Measurements from ENCODE around the gene ST8SIA5. TPM values are rescaled to one million over a fixed set of nuclear protein-coding genes. Genes with fewer than 3 reads are reported as not detected.
A peak's percentile ranks its signal among the peaks of the same experiment; 100 is the strongest.
"Not testable (repeated sequence)": the region's sequence is repeated elsewhere in the genome, so short reads cannot be mapped to it uniquely, and the experiment has no call there.

The ST8SIA5 gene
- polyA plus RNA-seq: not detected

DNA sequence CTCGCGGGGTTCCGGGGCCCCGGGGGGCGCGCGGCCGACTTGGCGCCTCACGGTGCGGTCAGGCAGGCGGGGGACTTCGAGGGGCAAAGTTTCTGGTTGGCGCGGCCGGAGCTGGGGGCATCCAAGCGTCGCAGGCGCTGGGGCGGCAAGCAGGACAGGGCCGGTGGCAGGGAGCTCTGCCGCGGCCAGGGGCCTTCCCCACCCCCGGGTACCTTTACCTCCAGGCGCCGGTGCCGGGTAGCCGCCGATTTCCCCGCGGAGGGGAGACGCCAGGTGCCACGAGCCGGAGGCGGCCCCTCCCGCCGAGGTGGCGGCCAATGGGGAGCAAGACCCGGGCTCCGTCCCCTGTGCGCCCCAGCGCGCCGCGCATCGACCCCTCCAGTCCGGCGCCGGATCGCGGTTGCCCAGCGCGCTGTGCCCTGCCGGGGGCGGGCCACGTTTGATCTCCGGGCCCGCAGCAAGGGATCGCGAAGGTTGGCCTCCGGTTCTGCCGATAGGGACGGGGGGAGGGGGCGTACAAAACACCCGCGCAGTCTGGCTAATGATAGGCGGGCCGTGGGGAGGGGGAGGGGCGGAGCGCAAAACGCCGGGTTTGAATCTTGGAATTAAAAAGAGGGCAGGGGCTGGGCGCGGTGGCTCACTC, at the start of gene ST8SIA5:
Gene ST8SIA5, minus strand, starts transcription at position 495 of the 643 bp plus-strand sequence. CDS start 545 bp downstream, outside the sequence.
- H3K27me3 Mint-ChIP-seq: peaks cover 46% of the 10 kb centered on the region
- no peaks in the 10 kb centered on the region for H3K36me3 Mint-ChIP-seq
- peak within 1 kb of the TSS in 3 of 4 donors; percentile 74 to 83 (median 79) for H3K4me3 Mint-ChIP-seq

GRCh38 chr18:46795945-46796344, 39.1 kb upstream of the ST8SIA5 start:
- H3K36me3 Mint-ChIP-seq, H3K27ac Mint-ChIP-seq, H3K9me3 Mint-ChIP-seq, H3K4me3 Mint-ChIP-seq, H3K27me3 Mint-ChIP-seq, H3K4me1 Mint-ChIP-seq: not testable (repeated sequence)

More for the DNA sequence above, at the start of gene ST8SIA5:
- Mint-ChIP-seq H3K9me3 (peaks cover 0 to 5% (median 3%) of the 10 kb centered on the region in 3 donors), H3K4me1 (peaks cover 5 to 23% (median 12%) of the 10 kb centered on the region in 3 donors), H3K27ac (no peak within 1 kb of the TSS)

GRCh38 chr18:46794607-46795006, 37.8 kb upstream of the ST8SIA5 start:
- Mint-ChIP-seq H3K4me3 (no peak overlapping the region), H3K27ac (no peak overlapping the region)

DNA sequence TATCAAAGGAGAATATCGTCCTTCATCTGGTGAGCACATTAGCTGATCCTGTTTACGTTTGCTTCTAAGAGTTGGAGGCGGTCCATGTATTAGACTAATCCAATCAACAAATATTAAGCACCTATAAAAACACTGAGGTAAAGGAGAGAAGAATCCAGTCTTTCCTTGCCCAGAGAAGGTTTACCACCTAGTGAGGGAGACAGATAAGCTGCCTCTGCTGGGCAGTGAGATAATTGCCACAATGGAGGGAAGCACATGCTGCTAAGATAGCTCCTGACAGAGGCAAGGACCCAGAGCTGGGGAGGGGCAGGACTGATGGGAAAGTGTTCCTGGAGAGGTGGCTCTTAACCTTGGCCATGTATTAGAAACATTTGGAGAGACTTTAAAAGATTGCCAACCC, 36.7 kb upstream of the ST8SIA5 start:
- Mint-ChIP-seq H3K36me3 (peaks cover 7% of the 10 kb centered on the region), H3K4me3 (no peak overlapping the region), H3K27ac (no peak overlapping the region), H3K4me1 (no peaks in the 10 kb centered on the region), H3K27me3 (no peaks in the 10 kb centered on the region), H3K9me3 (peaks cover 3 to 9% (median 3%) of the 10 kb centered on the region in 3 donors)

More at GRCh38 chr18:46794607-46795006, 37.8 kb upstream of the ST8SIA5 start:
- Mint-ChIP-seq H3K9me3 (peaks cover 3 to 5% (median 3%) of the 10 kb centered on the region in 3 donors), H3K27me3 (no peaks in the 10 kb centered on the region), H3K36me3 (peaks cover 7% of the 10 kb centered on the region), H3K4me1 (no peaks in the 10 kb centered on the region)

DNA sequence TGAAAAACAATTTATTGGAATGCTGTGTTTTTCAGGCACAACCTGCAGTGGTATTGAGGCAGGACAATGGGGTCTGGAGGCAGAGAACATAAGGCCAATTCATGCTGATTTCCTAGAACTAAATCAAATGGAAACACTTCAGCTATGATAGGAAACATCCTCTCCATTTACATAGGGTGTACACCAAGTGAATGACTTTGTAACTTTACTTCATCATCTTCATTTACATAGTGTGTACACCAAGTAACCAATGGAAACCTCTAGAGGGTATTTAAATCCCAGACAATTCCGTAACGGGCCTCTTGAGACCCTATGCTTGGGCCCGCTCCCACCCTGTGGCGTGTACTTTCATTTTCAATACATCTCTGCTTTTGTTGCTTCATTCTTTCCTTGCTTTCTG, 32.2 kb upstream of the ST8SIA5 start:
- H3K27ac Mint-ChIP-seq: no peak overlapping the region
- H3K4me3 Mint-ChIP-seq: no peak overlapping the region
- no peaks in the 10 kb centered on the region for H3K4me1 Mint-ChIP-seq
- no peaks in the 10 kb centered on the region for H3K27me3 Mint-ChIP-seq
- H3K9me3 Mint-ChIP-seq: peaks cover 4 to 18% (median 6%) of the 10 kb centered on the region in 3 donors
- H3K36me3 Mint-ChIP-seq: peaks cover 3% of the 10 kb centered on the region

- H3K9me3 Mint-ChIP-seq: peaks cover 4 to 18% (median 6%) of the 10 kb centered on the region in 3 donors
- H3K4me1 Mint-ChIP-seq: no peaks in the 10 kb centered on the region
- H3K27me3 Mint-ChIP-seq: no peaks in the 10 kb centered on the region
- H3K36me3 Mint-ChIP-seq: peaks cover 3% of the 10 kb centered on the region
- no peak overlapping the region for H3K27ac Mint-ChIP-seq
- peak overlapping the region in 1 of 4 donors; percentile 29 for H3K4me3 Mint-ChIP-seq
Observed at GRCh38 chr18:46787674-46788073, 30.8 kb upstream of the ST8SIA5 start.

DNA sequence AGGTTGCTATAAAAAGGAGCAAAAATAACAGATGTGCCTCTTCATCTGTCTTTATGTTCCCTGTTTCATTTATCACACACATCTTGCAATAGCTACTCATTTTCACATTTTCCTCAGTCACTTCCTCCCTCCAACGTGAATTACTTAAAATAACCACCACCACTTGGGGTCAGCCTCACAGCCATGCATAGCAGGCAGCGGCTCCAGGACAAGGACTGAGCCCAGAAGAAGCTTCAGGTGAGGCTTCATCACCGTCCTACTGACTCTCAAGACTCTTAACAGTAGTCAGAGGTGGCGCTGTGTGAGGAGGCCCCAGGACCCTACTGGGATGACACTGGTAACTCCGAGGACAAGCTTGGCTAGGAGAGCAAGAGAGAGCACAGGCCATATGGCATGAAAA, 15.5 kb upstream of the ST8SIA5 start:
- peaks cover under 1% of the 10 kb centered on the region for H3K27me3 Mint-ChIP-seq
- peaks cover 0 to 2% (median 0%) of the 10 kb centered on the region in 3 donors for H3K9me3 Mint-ChIP-seq
- H3K4me1 Mint-ChIP-seq: no peaks in the 10 kb centered on the region
- H3K36me3 Mint-ChIP-seq: no peaks in the 10 kb centered on the region
- no peak overlapping the region for H3K4me3 Mint-ChIP-seq
- H3K27ac Mint-ChIP-seq: no peak overlapping the region

DNA sequence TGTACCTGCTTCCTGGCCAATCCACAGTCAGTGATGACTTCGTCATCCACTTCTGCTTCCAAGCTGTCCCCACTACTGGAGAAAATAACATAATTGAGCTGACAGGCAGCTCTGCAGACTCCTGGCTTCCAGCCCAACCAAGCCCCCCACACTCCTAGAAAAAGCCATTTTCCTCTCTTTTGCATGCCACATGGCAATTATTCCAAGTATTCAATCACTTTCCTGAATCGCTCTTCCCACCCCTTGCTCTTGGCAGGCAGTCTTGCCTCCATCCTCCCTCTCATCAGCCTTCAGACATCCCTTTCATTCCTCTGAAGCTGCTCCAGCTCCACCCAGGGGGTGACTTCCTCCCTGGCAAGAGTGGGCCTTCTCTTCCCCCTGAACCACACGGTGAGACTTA, 14.3 kb upstream of the ST8SIA5 start:
- Mint-ChIP-seq H3K27me3 (peaks cover 3% of the 10 kb centered on the region), H3K9me3 (no peaks in the 10 kb centered on the region), H3K27ac (no peak overlapping the region), H3K4me3 (no peak overlapping the region), H3K36me3 (no peaks in the 10 kb centered on the region), H3K4me1 (no peaks in the 10 kb centered on the region)

GRCh38 chr18:46770708-46771107, 13.9 kb upstream of the ST8SIA5 start:
- Mint-ChIP-seq H3K27ac (no peak overlapping the region), H3K4me3 (no peak overlapping the region), H3K27me3 (peaks cover 3% of the 10 kb centered on the region), H3K9me3 (no peaks in the 10 kb centered on the region), H3K4me1 (no peaks in the 10 kb centered on the region), H3K36me3 (no peaks in the 10 kb centered on the region)

DNA sequence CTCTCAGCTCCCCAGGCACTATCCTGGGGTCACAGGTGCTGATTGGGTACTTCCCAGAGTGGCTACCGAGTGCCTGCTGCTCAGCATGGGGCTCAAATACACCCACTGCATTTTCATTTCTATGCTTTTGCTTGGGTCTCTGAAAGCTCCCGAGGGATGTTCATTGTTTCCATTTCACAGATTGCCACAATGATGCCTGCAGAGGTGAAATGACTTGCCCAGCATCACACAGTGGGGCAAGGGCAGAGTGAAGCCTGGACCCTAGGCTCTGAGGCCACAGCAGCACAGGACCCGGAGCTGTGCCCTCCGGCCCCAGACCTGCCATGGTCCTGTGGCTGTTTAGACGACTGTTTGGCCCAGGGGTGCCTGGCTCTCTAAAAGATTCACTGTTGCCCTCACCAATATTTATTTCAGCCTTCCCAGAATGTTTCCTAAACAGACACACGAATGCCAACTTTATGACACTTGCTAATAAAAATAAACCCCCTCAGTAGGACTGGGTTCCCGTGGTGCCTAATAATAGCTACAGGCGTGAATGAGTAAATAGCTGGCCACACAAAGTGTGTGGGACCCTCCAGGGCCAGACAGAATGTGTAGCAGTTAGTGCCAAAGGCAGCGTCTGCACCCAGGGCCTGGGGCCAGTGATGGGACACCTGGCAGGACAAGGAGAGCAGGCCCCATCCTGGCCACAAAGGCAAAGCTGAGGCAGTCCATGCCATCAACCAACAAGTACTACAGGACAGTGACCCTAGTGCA, 11.5 kb upstream of the ST8SIA5 start:
- no peak overlapping the region for H3K4me3 Mint-ChIP-seq
- H3K4me1 Mint-ChIP-seq: no peaks in the 10 kb centered on the region
- peaks cover 9% of the 10 kb centered on the region for H3K27me3 Mint-ChIP-seq
- no peaks in the 10 kb centered on the region for H3K9me3 Mint-ChIP-seq
- H3K36me3 Mint-ChIP-seq: no peaks in the 10 kb centered on the region
- no peak overlapping the region for H3K27ac Mint-ChIP-seq

- no peaks in the 10 kb centered on the region for H3K9me3 Mint-ChIP-seq
- peaks cover 13% of the 10 kb centered on the region for H3K27me3 Mint-ChIP-seq
- no peak overlapping the region for H3K27ac Mint-ChIP-seq
- no peak overlapping the region for H3K4me3 Mint-ChIP-seq
- no peaks in the 10 kb centered on the region for H3K36me3 Mint-ChIP-seq
- no peaks in the 10 kb centered on the region for H3K4me1 Mint-ChIP-seq
Observed at GRCh38 chr18:46767217-46767616, 10.4 kb upstream of the ST8SIA5 start.

GRCh38 chr18:46764586-46764985, 7.7 kb upstream of the ST8SIA5 start:
- no peaks in the 10 kb centered on the region for H3K4me1 Mint-ChIP-seq

GRCh38 chr18:46761059-46761769, 4.4 kb upstream of the ST8SIA5 start:
- Mint-ChIP-seq H3K4me1 (peaks cover 0 to 6% (median 0%) of the 10 kb centered on the region in 3 donors), H3K9me3 (no peaks in the 10 kb centered on the region), H3K27ac (no peak overlapping the region), H3K27me3 (peaks cover 31% of the 10 kb centered on the region), H3K4me3 (no peak overlapping the region), H3K36me3 (no peaks in the 10 kb centered on the region)

More at GRCh38 chr18:46764586-46764985, 7.7 kb upstream of the ST8SIA5 start:
- Mint-ChIP-seq H3K36me3 (no peaks in the 10 kb centered on the region), H3K27me3 (peaks cover 13% of the 10 kb centered on the region), H3K4me3 (no peak overlapping the region), H3K27ac (no peak overlapping the region), H3K9me3 (no peaks in the 10 kb centered on the region)

- Mint-ChIP-seq H3K9me3 (no peaks in the 10 kb centered on the region), H3K27me3 (peaks cover 38% of the 10 kb centered on the region), H3K4me1 (peaks cover 0 to 15% (median 7%) of the 10 kb centered on the region in 3 donors), H3K36me3 (no peaks in the 10 kb centered on the region), H3K4me3 (peak overlapping the region in 1 of 4 donors; percentile 44), H3K27ac (no peak overlapping the region)
Observed at GRCh38 chr18:46759890-46760289, 3.0 kb upstream of the ST8SIA5 start.

DNA sequence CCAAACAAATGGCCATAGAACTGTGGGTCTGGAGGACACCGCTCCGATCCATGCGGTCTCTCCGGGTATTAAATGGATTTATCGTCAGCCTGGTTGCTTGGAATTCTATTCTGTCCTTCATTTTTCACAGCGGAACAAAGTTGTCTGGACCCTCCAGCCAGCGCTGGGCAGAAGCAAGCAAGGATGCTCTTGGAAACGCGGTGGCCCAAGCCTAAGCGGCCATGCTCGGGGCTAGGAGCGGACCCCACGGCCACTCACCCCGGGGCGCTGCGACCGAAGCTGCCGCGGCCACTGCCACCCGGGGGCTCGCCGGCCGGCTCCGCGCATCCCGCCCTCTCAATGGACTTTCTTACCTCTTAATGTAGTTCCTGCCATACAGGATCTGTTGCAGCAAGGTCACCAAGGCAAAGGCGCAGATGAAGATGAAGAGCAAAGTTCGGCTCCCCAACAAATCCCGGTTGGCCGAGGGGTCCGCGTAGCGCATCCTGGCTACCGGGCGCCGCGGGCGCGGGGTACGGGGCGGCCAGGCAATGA, 761 bp downstream of the ST8SIA5 start:
- H3K36me3 Mint-ChIP-seq: no peaks in the 10 kb centered on the region
- H3K27me3 Mint-ChIP-seq: peaks cover 46% of the 10 kb centered on the region
- no peak overlapping the region for H3K27ac Mint-ChIP-seq
- peaks cover 0 to 5% (median 3%) of the 10 kb centered on the region in 3 donors for H3K9me3 Mint-ChIP-seq
- H3K4me3 Mint-ChIP-seq: peak overlapping the region in 2 of 4 donors; percentile 39 to 79
- peaks cover 5 to 23% (median 12%) of the 10 kb centered on the region in 3 donors for H3K4me1 Mint-ChIP-seq
